Chondrocyte (in vitro differentiated cells): ENCODE measurements around the gene NSUN5. TPM values are rescaled to one million over a fixed set of nuclear protein-coding genes. Genes with fewer than 3 reads are reported as not detected.
"Not testable (repeated sequence)": the region's sequence is repeated elsewhere in the genome, so short reads cannot be mapped to it uniquely, and the experiment has no call there.

Experiments used
- DNase-seq: peaks from one replicate; pipeline ENCODE4 v3.0.0; 2021; ENCODE audit warnings: mixed read lengths, low spot score
- H3K27ac Mint-ChIP-seq: one replicate; pipeline ENCODE4 v1.8.0; 2021; ENCODE audit warnings: mild to moderate bottlenecking, moderate library complexity, mixed read lengths; ENCODE audit not compliant: unreplicated experiment
- H3K27me3 Mint-ChIP-seq: 2 replicates; pipeline ENCODE4 v1.8.0; 2021; ENCODE audit warnings: low read depth, mixed read lengths
- H3K36me3 Mint-ChIP-seq: 2 replicates; pipeline ENCODE4 v1.8.0; 2021; ENCODE audit warnings: low read depth, mixed read lengths
- H3K4me1 Mint-ChIP-seq: 2 replicates; pipeline ENCODE4 v1.8.0; 2021; ENCODE audit warnings: low read depth, mild to moderate bottlenecking, mixed read lengths
- H3K4me3 Mint-ChIP-seq: one replicate; pipeline ENCODE4 v1.8.0; 2021; ENCODE audit warnings: mild to moderate bottlenecking, moderate library complexity, mixed read lengths; ENCODE audit not compliant: unreplicated experiment
- H3K9me3 Mint-ChIP-seq: 2 replicates; pipeline ENCODE4 v1.8.0; 2021; ENCODE audit warnings: low read depth, mixed read lengths
- CTCF ChIP-seq: fragments of 200-600 bp; sonication (generic); IDR thresholded peaks from 2 replicates; pipeline ENCODE4 v1.5.0; 2021; ENCODE audit warnings: antibody characterized with exemption, mild to moderate bottlenecking, moderate library complexity
- total RNA-seq: library from RNA; stranded (reverse); gene quantifications from 3 replicates; pipeline ENCODE4 v1.2.1, GENCODE V29; 2021

The NSUN5 gene
- total RNA-seq, 1 donor from 2014 or later: 15.5 TPM

GRCh38 chr7:73324081-73324845 lies 15.6 kb upstream of the NSUN5 start:
- H3K27me3 Mint-ChIP-seq, H3K36me3 Mint-ChIP-seq, H3K9me3 Mint-ChIP-seq, H3K4me1 Mint-ChIP-seq, DNase-seq: not testable (repeated sequence)
- peak; percentile 79 for TF ChIP-seq CTCF
- peak overlapping the region; percentile 48 for H3K4me3 Mint-ChIP-seq
- peak overlapping the region; percentile 27 for H3K27ac Mint-ChIP-seq

GRCh38 chr7:73323434-73324080 lies 14.9 kb upstream of the NSUN5 start:
- H3K4me3 Mint-ChIP-seq: peak overlapping the region; percentile 33
- H3K27me3 Mint-ChIP-seq, H3K36me3 Mint-ChIP-seq, H3K9me3 Mint-ChIP-seq, H3K4me1 Mint-ChIP-seq, DNase-seq: not testable (repeated sequence)
- H3K27ac Mint-ChIP-seq: peak overlapping the region; percentile 27

GRCh38 chr7:73320009-73320408 lies 11.4 kb upstream of the NSUN5 start:
- H3K27ac Mint-ChIP-seq, H3K4me1 Mint-ChIP-seq, H3K4me3 Mint-ChIP-seq, DNase-seq, H3K9me3 Mint-ChIP-seq, H3K27me3 Mint-ChIP-seq, H3K36me3 Mint-ChIP-seq: not testable (repeated sequence)

GRCh38 chr7:73319541-73319940 lies 10.9 kb upstream of the NSUN5 start:
- H3K4me1 Mint-ChIP-seq, H3K27ac Mint-ChIP-seq, H3K4me3 Mint-ChIP-seq, H3K36me3 Mint-ChIP-seq, H3K9me3 Mint-ChIP-seq, H3K27me3 Mint-ChIP-seq, DNase-seq: not testable (repeated sequence)

GRCh38 chr7:73318656-73319204 lies 10.1 kb upstream of the NSUN5 start:
- not testable (repeated sequence) for H3K4me3 Mint-ChIP-seq, H3K36me3 Mint-ChIP-seq, H3K27me3 Mint-ChIP-seq, H3K27ac Mint-ChIP-seq, DNase-seq, H3K4me1 Mint-ChIP-seq, H3K9me3 Mint-ChIP-seq

- TF ChIP-seq CTCF: no peak
- H3K9me3 Mint-ChIP-seq: no peaks in the 10 kb centered on the region
- no peaks in the 10 kb centered on the region for H3K36me3 Mint-ChIP-seq
- H3K4me3 Mint-ChIP-seq: no peak overlapping the region
- H3K27me3 Mint-ChIP-seq: no peaks in the 10 kb centered on the region
- H3K27ac Mint-ChIP-seq: no peak overlapping the region
- H3K4me1 Mint-ChIP-seq: no peaks in the 10 kb centered on the region
- DNase-seq: no peak
Observed at GRCh38 chr7:73316521-73316920, 7.9 kb upstream of the NSUN5 start.

GRCh38 chr7:73314271-73314670 lies 5.6 kb upstream of the NSUN5 start:
- DNase-seq: no peak
- no peak overlapping the region for H3K4me3 Mint-ChIP-seq
- H3K27ac Mint-ChIP-seq: no peak overlapping the region
- no peaks in the 10 kb centered on the region for H3K27me3 Mint-ChIP-seq
- no peak for TF ChIP-seq CTCF
- no peaks in the 10 kb centered on the region for H3K36me3 Mint-ChIP-seq
- H3K4me1 Mint-ChIP-seq: peaks cover 2% of the 10 kb centered on the region
- no peaks in the 10 kb centered on the region for H3K9me3 Mint-ChIP-seq
